ENCODE data around the gene NAA25. TPM values are rescaled to one million over a fixed set of nuclear protein-coding genes. Genes with fewer than 3 reads are reported as not detected.
A peak's percentile ranks its signal among the peaks of the same experiment; 100 is the strongest.

NAA25 gene
- total and polyA plus RNA-seq, 2 of the 4 experiments (the other 2 are of a cell fraction), result 10.3 to 25.5 TPM

DNA sequence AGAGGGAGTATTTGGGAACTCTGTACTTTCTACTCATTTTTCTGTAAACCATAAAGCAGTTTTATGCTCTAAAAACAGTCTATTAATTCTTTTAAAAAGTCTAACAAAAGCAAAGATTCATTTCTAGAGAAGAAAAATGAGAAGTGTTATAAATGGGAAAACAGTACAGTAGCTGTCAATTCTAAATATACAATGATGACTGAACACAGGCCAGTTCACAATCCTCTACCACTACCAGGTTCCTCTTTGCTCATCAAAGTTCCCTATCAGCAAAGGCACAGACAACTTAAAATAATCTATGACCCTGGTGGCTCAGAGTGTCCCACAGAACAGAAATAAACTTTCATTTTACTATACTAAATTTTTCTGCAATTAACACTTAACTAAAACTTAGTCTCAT lies 12.5 kb downstream of the NAA25 start:
- DNase-seq, result no peak
- Histone ChIP-seq H3K14ac (replicated peaks; ENCODE audit: low read depth, low read length) (no peak overlapping the region; the same call in 1 of the 2 replicates), H2BK15ac (ENCODE audit: low read depth, low read length) (0 out of 3 replicates have a peak overlapping the region, but pooled peaks have one; percentile 20), H3K27ac (ENCODE audit: insufficient read depth, low read length) (peak overlapping the region; percentile 50; the same call in 1 of the 2 replicates), H4K20me1 (ENCODE audit: insufficient read depth, low read length) (peaks cover 5% of the 10 kb centered on the region; the same call in 1 of the 2 replicates), H3K23ac (ENCODE audit: low read depth, low read length) (no peak overlapping the region; the same call in 1 of the 2 replicates), H4K91ac (ENCODE audit: insufficient read depth, low read depth, low read length) (no peak overlapping the region), H3K4me1 (ENCODE audit: control insufficient read depth, insufficient read depth, low read length) (peaks cover 6% of the 10 kb centered on the region; the same call in 1 of the 2 replicates), H3K4ac (ENCODE audit: low read depth, low read length) (peak overlapping the region; percentile 60; the same call in 1 of the 2 replicates), H2AK5ac (ENCODE audit: low read depth, low read length) (no peak overlapping the region), H3K27me3 (ENCODE audit: control insufficient read depth, insufficient read depth, low read length) (no peaks in the 10 kb centered on the region), H3K9me1 (ENCODE audit: insufficient read depth, low read length) (peaks cover 11% of the 10 kb centered on the region; the same call in 1 of the 2 replicates), H2BK5ac (ENCODE audit: low read depth, low read length, poor library complexity, severe bottlenecking) (peak overlapping the region; percentile 99), H4K8ac (ENCODE audit: low read depth in 2 of 2, low read length in 2 of 2) (peak overlapping the region in 1 of 2 experiments; percentile 1; a peak in 1 of 4 replicates), H2AFZ (replicated peaks; ENCODE audit: low read length, poor library complexity) (no peak overlapping the region), H3K4me2 (ENCODE audit: low read depth, low read length) (peak overlapping the region; percentile 28; the same call in 1 of the 2 replicates), H3K18ac (ENCODE audit: low read depth, low read length) (no peak overlapping the region; the same call in 1 of the 2 replicates), H3K9ac (ENCODE audit: low read depth, low read length) (no peak overlapping the region; the same call in 1 of the 2 replicates), H2BK20ac (ENCODE audit: low read depth, low read length) (peak overlapping the region; percentile 30; the same call in 1 of the 2 replicates), H3K56ac (ENCODE audit: extremely low read depth, insufficient read depth, low read length) (0 out of 2 replicates have a peak overlapping the region, but pooled peaks have one; percentile 20), H3K79me1 (ENCODE audit: low read depth in 1 of 2, low read length in 2 of 2) (peaks cover 22 to 69% of the 10 kb centered on the region in 2 experiments), H4K5ac (ENCODE audit: low read depth, low read length) (no peak overlapping the region; the same call in 1 of the 2 replicates), H3K4me3 (ENCODE audit: insufficient read depth, low read depth, low read length) (no peak overlapping the region), H3K9me3 (ENCODE audit: control insufficient read depth, insufficient read depth, low read length) (no peaks in the 10 kb centered on the region), H3K36me3 (ENCODE audit: control insufficient read depth, insufficient read depth, low read length) (peaks cover 19% of the 10 kb centered on the region), H2AK9ac (replicated peaks; ENCODE audit: low read depth, low read length, poor library complexity) (no peak overlapping the region), H2BK120ac (ENCODE audit: low read depth, low read length) (peak overlapping the region; percentile 15; the same call in 1 of the 2 replicates)
- no TSS peak for BruUV-seq (replicated peaks)
- intact Hi-C loops (cut with micrococcal nuclease) (no loop called here), dilution Hi-C loops (cut with HindIII; ENCODE audit: low sequenced_read_pairs, unreplicated experiment) (no loop called here), in situ Hi-C loops (cut with MboI; ENCODE audit: low sequenced_read_pairs) (no loop called here)
- ChIA-PET CTCF (no interaction called here), POLR2A (ENCODE audit: unreplicated experiment) (interaction anchor here (0.6 kb wide), 1 partner anchor 10 kb away, joined by 4 read pairs; no protein-coding TSS in a partner anchor)
- ATAC-seq (ENCODE audit: low read depth), result peak; percentile 41
- no peak for TF ChIP-seq MXI1 (IDR thresholded peaks at IDR 0.05; ENCODE audit: borderline replicate concordance, low read depth, low read length)
- TF ChIP-seq POLR2A (IDR thresholded peaks at IDR 0.05; ENCODE audit: low read depth, low read length), result no peak

Measured in IMR-90 (cell line).